Measurements from ENCODE around the gene IL17RC.

Gene IL17RC

GRCh38 chr3:9947025-9947995 is 30.4 kb downstream of the IL17RC start:
- peak in 1 of 2 experiments; percentile 47 for DNase-seq

- no peak for DNase-seq
Measured at GRCh38 chr3:9948586-9948985, 31.7 kb downstream of the IL17RC start.

- DNase-seq: no peak
Measured at GRCh38 chr3:9949115-9949514, 32.2 kb downstream of the IL17RC start.

DNA sequence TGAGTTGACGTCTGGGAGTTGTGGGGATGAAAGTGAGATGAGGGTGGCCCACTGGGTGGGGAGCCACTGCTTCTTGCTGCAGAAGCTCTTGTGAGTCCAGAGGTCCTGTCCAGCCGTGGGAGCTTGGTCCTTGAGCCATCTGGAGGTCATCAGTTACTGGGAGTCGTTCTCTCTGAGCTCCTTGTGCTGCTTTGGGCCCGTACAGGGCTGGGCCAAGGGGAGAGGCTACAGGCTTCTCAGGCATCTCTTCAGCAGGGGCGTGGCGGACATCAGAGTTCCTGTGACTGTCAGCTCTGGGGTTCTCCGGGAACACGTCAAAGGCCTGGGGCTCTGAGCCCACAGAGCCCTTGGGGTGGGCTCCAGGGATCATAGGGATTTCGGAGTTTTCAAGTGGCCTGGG is 32.7 kb downstream of the IL17RC start:
- DNase-seq: no peak

GRCh38 chr3:9951126-9951525 is 34.2 kb downstream of the IL17RC start:
- DNase-seq: no peak

- DNase-seq: no peak
Measured at GRCh38 chr3:9951598-9951961, 34.7 kb downstream of the IL17RC start.

DNA sequence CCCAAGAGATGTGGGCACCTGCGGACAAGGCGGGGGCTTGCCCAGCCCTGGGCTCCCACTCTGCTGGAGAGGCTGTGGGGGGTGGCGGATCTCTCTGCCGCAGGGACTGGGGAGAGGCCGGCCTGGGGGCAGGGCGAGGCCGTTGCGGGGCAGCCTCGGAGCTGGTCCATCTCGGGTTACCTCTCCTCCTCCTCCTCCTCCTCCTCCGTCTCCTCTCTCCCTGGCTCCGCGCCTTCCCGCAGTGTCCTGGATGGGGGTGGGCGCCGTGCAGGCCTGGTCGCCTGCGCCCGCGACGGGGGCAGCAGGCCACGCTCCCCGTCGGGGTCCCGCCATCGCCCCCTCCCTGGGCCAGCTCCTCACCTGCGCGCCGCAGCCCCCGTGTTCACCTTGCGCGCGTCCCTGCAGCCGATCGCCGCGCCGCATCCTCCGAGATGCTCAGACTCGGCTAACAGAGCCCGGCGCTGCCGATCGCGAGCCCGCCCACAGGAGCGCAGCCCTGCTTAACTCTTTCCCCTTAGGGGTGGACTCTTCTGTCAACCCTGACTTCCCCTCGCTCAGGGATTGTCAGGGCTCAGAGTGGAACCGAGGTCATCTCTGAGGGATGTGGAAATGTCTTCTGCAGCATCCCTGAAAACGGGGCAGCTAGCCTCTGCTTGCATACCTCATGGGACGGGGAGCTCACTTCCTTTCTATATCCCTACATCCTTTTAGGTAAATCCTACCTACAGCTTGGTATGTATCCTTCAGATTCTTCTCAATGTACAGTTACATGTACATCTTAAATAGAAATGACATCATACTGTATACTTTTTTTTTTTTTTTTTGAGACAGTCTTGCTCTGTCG is 35.3 kb downstream of the IL17RC start, which contains the start of gene PRRT3:
Gene PRRT3 (minus strand): TSS at position 447 of the 844 bp plus-strand sequence. CDS start 2,293 bp downstream, outside the sequence.
- DNase-seq: peak in 1 of 2 experiments; percentile 15

DNA sequence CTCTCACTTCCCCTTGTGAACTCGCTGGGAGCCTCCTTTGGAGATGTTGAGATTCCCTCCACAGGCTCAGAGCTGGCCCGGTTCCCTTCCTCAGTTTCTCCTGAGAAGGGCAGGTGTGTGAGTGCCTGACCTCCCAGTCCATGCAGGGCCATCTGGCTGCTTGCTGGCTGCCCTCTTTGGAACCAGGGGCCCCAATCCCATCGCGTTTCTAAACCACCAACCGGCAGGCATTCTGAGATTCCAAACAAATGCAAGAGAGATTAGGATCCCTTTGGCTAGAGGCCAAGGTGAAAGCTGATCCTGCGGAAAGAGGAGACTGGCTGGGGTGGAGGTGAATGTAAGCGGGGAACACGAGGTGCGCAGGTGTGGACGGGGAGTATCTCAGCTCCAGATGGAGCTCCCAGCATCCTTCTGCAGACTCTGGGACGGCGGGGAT is 38.2 kb downstream of the IL17RC start:
- peak; percentile 15 to 43 for DNase-seq

- DNase-seq: no peak
Measured at GRCh38 chr3:9955611-9956352, 38.9 kb downstream of the IL17RC start.

DNA sequence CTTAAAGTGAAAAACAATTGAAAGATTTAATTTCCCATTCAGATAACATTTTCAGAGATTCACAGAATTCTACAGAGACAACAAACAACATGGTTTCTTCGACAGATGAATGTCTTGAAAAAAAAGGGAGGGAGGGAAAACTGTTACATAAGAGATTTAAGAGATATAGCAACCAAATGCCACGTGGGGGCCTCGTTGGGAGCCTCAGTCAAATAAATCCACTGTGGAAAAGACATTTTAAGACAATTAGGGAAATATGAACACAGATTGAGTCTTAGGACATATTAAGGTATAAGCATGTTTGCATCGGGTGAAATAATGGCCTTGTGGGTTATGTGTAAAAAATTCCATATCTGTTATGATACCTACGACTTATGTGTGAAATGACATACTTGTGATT is 40.3 kb downstream of the IL17RC start:
- no peak for DNase-seq

GRCh38 chr3:9965200-9965875 is 48.4 kb downstream of the IL17RC start:
- no peak for DNase-seq

- DNase-seq: no peak
Measured at GRCh38 chr3:9966841-9967240, 49.9 kb downstream of the IL17RC start.

DNA sequence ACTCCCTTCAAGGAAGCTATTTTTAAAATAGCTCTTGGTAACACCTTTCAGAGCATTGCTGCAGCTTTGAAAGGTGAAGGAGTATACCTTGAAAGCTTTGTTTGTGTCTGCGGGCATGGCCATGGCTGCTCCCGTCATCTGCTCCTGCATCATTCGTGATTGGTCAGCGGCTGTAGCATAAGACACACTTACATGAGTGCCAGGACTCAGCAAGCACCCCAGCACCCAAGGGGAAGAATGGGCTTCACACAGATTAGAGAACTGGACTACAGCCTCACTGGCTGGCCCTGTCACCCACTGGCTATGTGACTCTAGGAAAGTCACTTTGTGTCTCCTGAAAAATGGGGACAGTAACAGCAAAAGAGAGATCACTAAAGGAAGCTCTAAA is 52.7 kb downstream of the IL17RC start:
- no peak for DNase-seq

GRCh38 chr3:9970020-9970652 is 53.2 kb downstream of the IL17RC start:
- DNase-seq: no peak

GRCh38 chr3:9976721-9977709 is 60.1 kb downstream of the IL17RC start:
- DNase-seq: no peak

- no peak for DNase-seq
Measured at GRCh38 chr3:9978710-9979305, 61.9 kb downstream of the IL17RC start.

DNA sequence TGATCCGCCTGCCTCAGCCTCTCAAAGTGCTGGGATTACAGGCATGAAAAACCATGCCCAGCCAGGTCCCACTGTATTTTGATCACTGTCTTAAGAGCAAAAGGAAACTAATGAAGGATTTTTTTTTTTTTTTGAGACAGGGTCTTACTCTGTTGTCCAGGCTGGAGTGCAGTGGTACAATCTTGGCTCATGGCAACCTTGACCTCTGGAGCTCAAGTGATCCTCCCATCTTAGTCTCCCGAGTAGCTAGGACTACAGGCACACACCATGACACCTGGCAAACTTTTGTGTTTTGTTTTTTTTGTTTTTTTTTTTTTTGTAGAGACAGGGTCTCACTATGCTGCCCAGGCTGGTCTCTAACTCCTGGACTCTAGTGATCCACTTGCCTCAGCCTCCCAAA is 63.4 kb downstream of the IL17RC start:
- DNase-seq: no peak

Data from NCI-H187 (cell line).